ENCODE data around the gene WDPCP.

WDPCP gene

GRCh38 chr2:63537306-63537705, 51.0 kb downstream of the WDPCP start:
- no peak overlapping the region for H3K9ac ChIP-seq (ENCODE audit: low read length)

GRCh38 chr2:63530704-63531279, 57.5 kb downstream of the WDPCP start:
- Histone ChIP-seq H3K36me3 (ENCODE audit: control insufficient read depth, insufficient read depth, low read length, severe bottlenecking) (no peaks in the 10 kb centered on the region), H3K4me1 (ENCODE audit: control insufficient read depth, insufficient read depth, low read length) (no peaks in the 10 kb centered on the region), H3K9me3 (ENCODE audit: control insufficient read depth, low read length) (no peaks in the 10 kb centered on the region), H3K9ac (ENCODE audit: low read length) (no peak overlapping the region), H3K27me3 (replicated peaks; ENCODE audit: control insufficient read depth, insufficient read depth, low read length) (no peaks in the 10 kb centered on the region), H3K4me3 (ENCODE audit: low read length) (no peak overlapping the region)
- no peak for DNase-seq (ENCODE audit: low read depth)

More at GRCh38 chr2:63537306-63537705, 51.0 kb downstream of the WDPCP start:
- Histone ChIP-seq H3K4me1 (ENCODE audit: control insufficient read depth, insufficient read depth, low read length) (peaks cover 20% of the 10 kb centered on the region), H3K9me3 (ENCODE audit: control insufficient read depth, low read length) (no peaks in the 10 kb centered on the region), H3K36me3 (ENCODE audit: control insufficient read depth, insufficient read depth, low read length, severe bottlenecking) (no peaks in the 10 kb centered on the region), H3K4me3 (ENCODE audit: low read length) (no peak overlapping the region), H3K27me3 (replicated peaks; ENCODE audit: control insufficient read depth, insufficient read depth, low read length) (no peaks in the 10 kb centered on the region)
- no peak for DNase-seq (ENCODE audit: low read depth)

- DNase-seq (ENCODE audit: low read depth) = no peak
- Histone ChIP-seq H3K4me3 (ENCODE audit: low read length) (no peak overlapping the region), H3K36me3 (ENCODE audit: control insufficient read depth, insufficient read depth, low read length, severe bottlenecking) (no peaks in the 10 kb centered on the region), H3K27me3 (replicated peaks; ENCODE audit: control insufficient read depth, insufficient read depth, low read length) (no peaks in the 10 kb centered on the region), H3K9me3 (ENCODE audit: control insufficient read depth, low read length) (peaks cover 9% of the 10 kb centered on the region), H3K4me1 (ENCODE audit: control insufficient read depth, insufficient read depth, low read length) (no peaks in the 10 kb centered on the region), H3K9ac (ENCODE audit: low read length) (no peak overlapping the region)
These were observed 62.4 kb downstream of the WDPCP start for GRCh38 chr2:63525905-63526304.

- H3K9me3 ChIP-seq (ENCODE audit: control insufficient read depth, low read length) = peaks cover 20% of the 10 kb centered on the region
- no peak for DNase-seq (ENCODE audit: low read depth)
- H3K4me1 ChIP-seq (ENCODE audit: control insufficient read depth, insufficient read depth, low read length) = no peaks in the 10 kb centered on the region
- no peak overlapping the region for H3K4me3 ChIP-seq (ENCODE audit: low read length)
- no peaks in the 10 kb centered on the region for H3K27me3 ChIP-seq (replicated peaks; ENCODE audit: control insufficient read depth, insufficient read depth, low read length)
- no peaks in the 10 kb centered on the region for H3K36me3 ChIP-seq (ENCODE audit: control insufficient read depth, insufficient read depth, low read length, severe bottlenecking)
- H3K9ac ChIP-seq (ENCODE audit: low read length) = no peak overlapping the region
These were observed 65.3 kb downstream of the WDPCP start for GRCh38 chr2:63522950-63523349.

DNA sequence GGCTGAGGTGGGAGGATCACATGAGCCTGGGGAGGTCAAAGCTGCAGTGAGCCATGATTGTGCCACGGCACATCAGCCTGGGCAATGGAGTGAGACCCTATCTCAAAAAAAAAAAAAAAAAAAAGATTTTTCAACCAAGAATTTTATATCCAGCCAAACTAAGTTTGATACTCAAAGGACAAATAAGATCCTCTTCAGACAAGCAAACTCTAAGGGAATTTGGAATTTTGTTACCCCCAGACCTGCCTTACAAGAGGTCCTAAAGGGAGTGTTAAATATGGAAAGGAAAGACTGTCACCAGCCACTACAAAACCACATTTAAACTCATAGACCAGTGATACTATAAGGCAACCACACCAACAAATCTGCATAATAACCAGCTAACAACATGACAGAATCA, 67.5 kb downstream of the WDPCP start:
- H3K4me1 ChIP-seq (ENCODE audit: control insufficient read depth, insufficient read depth, low read length) = no peaks in the 10 kb centered on the region
- H3K9me3 ChIP-seq (ENCODE audit: control insufficient read depth, low read length) = peaks cover 20% of the 10 kb centered on the region
- no peak for DNase-seq (ENCODE audit: low read depth)

GRCh38 chr2:63514781-63515180, 73.5 kb downstream of the WDPCP start:
- Histone ChIP-seq H3K4me3 (ENCODE audit: low read length) (no peak overlapping the region), H3K36me3 (ENCODE audit: control insufficient read depth, insufficient read depth, low read length, severe bottlenecking) (no peaks in the 10 kb centered on the region), H3K9me3 (ENCODE audit: control insufficient read depth, low read length) (peaks cover under 1% of the 10 kb centered on the region)

More for the DNA sequence above, 67.5 kb downstream of the WDPCP start:
- Histone ChIP-seq H3K27me3 (replicated peaks; ENCODE audit: control insufficient read depth, insufficient read depth, low read length) (no peaks in the 10 kb centered on the region), H3K36me3 (ENCODE audit: control insufficient read depth, insufficient read depth, low read length, severe bottlenecking) (no peaks in the 10 kb centered on the region), H3K4me3 (ENCODE audit: low read length) (no peak overlapping the region), H3K9ac (ENCODE audit: low read length) (no peak overlapping the region)

DNA sequence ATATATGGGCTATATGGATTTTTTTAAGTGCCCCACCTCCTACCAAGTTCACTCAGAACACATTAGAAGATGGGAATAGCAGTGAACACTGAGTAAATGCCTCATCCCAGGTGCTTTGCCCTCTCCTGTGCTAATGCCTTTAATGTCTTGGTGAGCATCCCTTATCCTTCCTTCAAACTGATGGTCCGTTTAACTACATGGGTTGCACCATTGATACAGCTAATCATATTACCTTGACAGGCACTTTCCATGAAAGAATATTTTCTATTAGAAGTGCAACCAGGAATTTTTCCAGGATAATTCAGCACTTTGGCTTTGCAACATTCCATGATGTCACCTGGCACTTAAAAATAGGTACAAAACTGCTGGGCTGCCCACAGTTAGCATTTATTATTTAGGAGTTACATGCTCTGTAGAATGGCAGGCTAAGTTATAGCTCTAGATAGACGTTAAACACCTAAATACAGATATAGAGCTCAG, 74.0 kb downstream of the WDPCP start:
- Histone ChIP-seq H3K4me1 (ENCODE audit: control insufficient read depth, insufficient read depth, low read length) (no peaks in the 10 kb centered on the region), H3K4me3 (ENCODE audit: low read length) (no peak overlapping the region), H3K36me3 (ENCODE audit: control insufficient read depth, insufficient read depth, low read length, severe bottlenecking) (no peaks in the 10 kb centered on the region), H3K27me3 (replicated peaks; ENCODE audit: control insufficient read depth, insufficient read depth, low read length) (no peaks in the 10 kb centered on the region), H3K9ac (ENCODE audit: low read length) (no peak overlapping the region), H3K9me3 (ENCODE audit: control insufficient read depth, low read length) (no peaks in the 10 kb centered on the region)
- DNase-seq (ENCODE audit: low read depth) = no peak

More at GRCh38 chr2:63514781-63515180, 73.5 kb downstream of the WDPCP start:
- Histone ChIP-seq H3K27me3 (replicated peaks; ENCODE audit: control insufficient read depth, insufficient read depth, low read length) (no peaks in the 10 kb centered on the region), H3K4me1 (ENCODE audit: control insufficient read depth, insufficient read depth, low read length) (no peaks in the 10 kb centered on the region), H3K9ac (ENCODE audit: low read length) (no peak overlapping the region)
- DNase-seq (ENCODE audit: low read depth) = no peak

GRCh38 chr2:63506320-63506719, 82.0 kb downstream of the WDPCP start:
- H3K36me3 ChIP-seq (ENCODE audit: control insufficient read depth, insufficient read depth, low read length, severe bottlenecking) = no peaks in the 10 kb centered on the region
- no peak overlapping the region for H3K9ac ChIP-seq (ENCODE audit: low read length)
- H3K4me3 ChIP-seq (ENCODE audit: low read length) = no peak overlapping the region
- no peaks in the 10 kb centered on the region for H3K9me3 ChIP-seq (ENCODE audit: control insufficient read depth, low read length)
- H3K4me1 ChIP-seq (ENCODE audit: control insufficient read depth, insufficient read depth, low read length) = no peaks in the 10 kb centered on the region
- no peak for DNase-seq (ENCODE audit: low read depth)
- H3K27me3 ChIP-seq (replicated peaks; ENCODE audit: control insufficient read depth, insufficient read depth, low read length) = no peaks in the 10 kb centered on the region

GRCh38 chr2:63503818-63504217, 84.5 kb downstream of the WDPCP start:
- Histone ChIP-seq H3K4me3 (ENCODE audit: low read length) (no peak overlapping the region), H3K4me1 (ENCODE audit: control insufficient read depth, insufficient read depth, low read length) (no peaks in the 10 kb centered on the region), H3K9me3 (ENCODE audit: control insufficient read depth, low read length) (no peaks in the 10 kb centered on the region), H3K9ac (ENCODE audit: low read length) (no peak overlapping the region), H3K27me3 (replicated peaks; ENCODE audit: control insufficient read depth, insufficient read depth, low read length) (no peaks in the 10 kb centered on the region), H3K36me3 (ENCODE audit: control insufficient read depth, insufficient read depth, low read length, severe bottlenecking) (no peaks in the 10 kb centered on the region)
- no peak for DNase-seq (ENCODE audit: low read depth)

- no peaks in the 10 kb centered on the region for H3K4me1 ChIP-seq (ENCODE audit: control insufficient read depth, insufficient read depth, low read length)
- no peaks in the 10 kb centered on the region for H3K36me3 ChIP-seq (ENCODE audit: control insufficient read depth, insufficient read depth, low read length, severe bottlenecking)
- no peaks in the 10 kb centered on the region for H3K27me3 ChIP-seq (replicated peaks; ENCODE audit: control insufficient read depth, insufficient read depth, low read length)
- H3K4me3 ChIP-seq (ENCODE audit: low read length) = no peak overlapping the region
- no peak for DNase-seq (ENCODE audit: low read depth)
- H3K9me3 ChIP-seq (ENCODE audit: control insufficient read depth, low read length) = no peaks in the 10 kb centered on the region
- no peak overlapping the region for H3K9ac ChIP-seq (ENCODE audit: low read length)
These were observed 87.9 kb downstream of the WDPCP start for GRCh38 chr2:63500398-63500797.

DNA sequence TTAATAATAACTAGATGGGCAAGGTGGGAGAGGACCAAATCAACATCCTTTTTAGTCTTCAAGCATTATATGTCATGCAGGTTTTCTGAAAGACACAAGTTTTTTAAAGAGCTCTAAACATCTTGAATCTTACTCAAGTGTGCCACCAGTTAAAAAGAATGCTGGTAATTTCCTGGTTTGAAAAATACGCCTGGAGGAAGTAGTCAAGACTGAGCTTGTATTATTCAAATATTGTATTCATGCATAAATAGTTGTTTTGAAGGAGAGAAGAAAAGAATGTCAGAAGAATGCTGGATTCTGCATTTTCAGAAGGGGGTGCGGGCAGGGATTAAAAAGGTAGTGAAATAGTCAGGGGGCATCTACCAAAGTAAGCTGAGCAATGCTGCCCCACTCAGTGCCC, 90.7 kb downstream of the WDPCP start:
- H3K9ac ChIP-seq (ENCODE audit: low read length) = no peak overlapping the region
- no peak overlapping the region for H3K4me3 ChIP-seq (ENCODE audit: low read length)
- DNase-seq (ENCODE audit: low read depth) = no peak
- H3K4me1 ChIP-seq (ENCODE audit: control insufficient read depth, insufficient read depth, low read length) = no peaks in the 10 kb centered on the region
- no peaks in the 10 kb centered on the region for H3K9me3 ChIP-seq (ENCODE audit: control insufficient read depth, low read length)
- H3K27me3 ChIP-seq (replicated peaks; ENCODE audit: control insufficient read depth, insufficient read depth, low read length) = no peaks in the 10 kb centered on the region
- H3K36me3 ChIP-seq (ENCODE audit: control insufficient read depth, insufficient read depth, low read length, severe bottlenecking) = no peaks in the 10 kb centered on the region

GRCh38 chr2:63494968-63495367, 93.3 kb downstream of the WDPCP start:
- DNase-seq (ENCODE audit: low read depth) = no peak
- peaks cover 3% of the 10 kb centered on the region for H3K4me1 ChIP-seq (ENCODE audit: control insufficient read depth, insufficient read depth, low read length)
- no peaks in the 10 kb centered on the region for H3K9me3 ChIP-seq (ENCODE audit: control insufficient read depth, low read length)

More at GRCh38 chr2:63494968-63495367, 93.3 kb downstream of the WDPCP start:
- Histone ChIP-seq H3K27me3 (replicated peaks; ENCODE audit: control insufficient read depth, insufficient read depth, low read length) (no peaks in the 10 kb centered on the region), H3K9ac (ENCODE audit: low read length) (no peak overlapping the region), H3K36me3 (ENCODE audit: control insufficient read depth, insufficient read depth, low read length, severe bottlenecking) (no peaks in the 10 kb centered on the region), H3K4me3 (ENCODE audit: low read length) (no peak overlapping the region)

Measured in adipocyte (in vitro differentiated cells).